LoVo (cell line): ENCODE data around the gene KRTAP5-9.
"Not testable (repeated sequence)": the region's sequence is repeated elsewhere in the genome, so short reads cannot be mapped to it uniquely, and the experiment has no call there.

ENCODE experiments used
- DNase-seq: peaks from one replicate; pipeline ENCODE4 v3.0.0-alpha.2; 2016; ENCODE audit warnings: low spot score

The KRTAP5-9 gene

GRCh38 chr11:71548120-71548519 is at the start of gene KRTAP5-9:
Gene KRTAP5-9, plus strand, starts transcription at chr11:71548420. Its CDS starts 238 bp downstream, at chr11:71548658.
- DNase-seq = no peak

GRCh38 chr11:71499125-71499524 is 49.1 kb upstream of the KRTAP5-9 start:
- DNase-seq = no peak

GRCh38 chr11:71499546-71499945 is 48.7 kb upstream of the KRTAP5-9 start:
- no peak for DNase-seq

GRCh38 chr11:71500601-71501021 is 47.6 kb upstream of the KRTAP5-9 start:
- peak; percentile 52 for DNase-seq

GRCh38 chr11:71501071-71501985 is 46.9 kb upstream of the KRTAP5-9 start:
- DNase-seq = no peak

GRCh38 chr11:71502026-71502425 is 46.2 kb upstream of the KRTAP5-9 start:
- DNase-seq = no peak

- no peak for DNase-seq
Observed at GRCh38 chr11:71502871-71503435, 45.3 kb upstream of the KRTAP5-9 start.

GRCh38 chr11:71504531-71504930 is 43.7 kb upstream of the KRTAP5-9 start:
- no peak for DNase-seq

- DNase-seq = no peak
Observed at GRCh38 chr11:71505001-71505400, 43.2 kb upstream of the KRTAP5-9 start.

- no peak for DNase-seq
Observed at GRCh38 chr11:71505781-71506180, 42.4 kb upstream of the KRTAP5-9 start.

GRCh38 chr11:71507102-71507501 is 41.1 kb upstream of the KRTAP5-9 start:
- DNase-seq = no peak

GRCh38 chr11:71518506-71519471 is 29.4 kb upstream of the KRTAP5-9 start:
- no peak for DNase-seq

GRCh38 chr11:71519546-71519945 is 28.7 kb upstream of the KRTAP5-9 start:
- no peak for DNase-seq

- no peak for DNase-seq
Observed at GRCh38 chr11:71525188-71525937, 22.9 kb upstream of the KRTAP5-9 start.

GRCh38 chr11:71525938-71526495 is 22.2 kb upstream of the KRTAP5-9 start:
- peak; percentile 12 for DNase-seq

- DNase-seq = not testable (repeated sequence)
Observed at GRCh38 chr11:71526796-71527575, 21.2 kb upstream of the KRTAP5-9 start, which contains the start of gene KRTAP5-7. Gene KRTAP5-7, plus strand, starts transcription at chr11:71527267. Its CDS starts 34 bp downstream, at chr11:71527301.

GRCh38 chr11:71527576-71528210 is 20.5 kb upstream of the KRTAP5-9 start:
- DNase-seq = no peak

GRCh38 chr11:71530602-71531001 is 17.6 kb upstream of the KRTAP5-9 start:
- no peak for DNase-seq

- no peak for DNase-seq
Observed at GRCh38 chr11:71532036-71532610, 16.1 kb upstream of the KRTAP5-9 start.
